GM04503 (cell line): Measurements from ENCODE around the gene SOX4.
"Not testable (repeated sequence)": the region's sequence is repeated elsewhere in the genome, so short reads cannot be mapped to it uniquely, and the experiment has no call there.

Source experiments
- DNase-seq: peaks from one replicate; pipeline ENCODE4 v3.0.0-alpha.2; 2012; ENCODE audit warnings: low read depth

SOX4 gene

GRCh38 chr6:21593412-21593926, at the start of gene SOX4:
Gene SOX4 (plus strand): TSS chr6:21593751. CDS start chr6:21594535, 784 bp downstream.
- peak; percentile 73 for DNase-seq

DNA sequence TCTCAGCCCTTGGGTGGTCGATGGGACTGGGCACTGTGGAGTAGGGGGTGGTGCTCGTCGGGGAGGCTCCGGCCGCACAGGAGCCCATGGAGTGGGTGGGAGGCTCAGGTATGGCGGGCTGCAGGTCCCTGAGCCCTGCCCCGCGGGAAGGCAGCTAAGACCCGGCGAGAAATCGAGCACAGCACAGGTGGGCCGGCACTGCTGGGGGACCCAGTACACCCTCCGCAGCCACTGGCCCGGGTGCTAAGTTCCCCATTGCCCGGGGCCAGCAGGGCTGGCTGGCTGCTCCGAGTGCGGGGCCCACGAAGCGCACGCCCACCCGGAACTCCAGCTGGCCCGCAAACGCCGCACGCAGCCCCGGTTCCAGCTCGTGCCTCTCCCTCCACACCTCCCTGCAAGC, 41.3 kb upstream of the SOX4 start:
- not testable (repeated sequence) for DNase-seq

GRCh38 chr6:21554286-21554685, 39.3 kb upstream of the SOX4 start:
- no peak for DNase-seq

DNA sequence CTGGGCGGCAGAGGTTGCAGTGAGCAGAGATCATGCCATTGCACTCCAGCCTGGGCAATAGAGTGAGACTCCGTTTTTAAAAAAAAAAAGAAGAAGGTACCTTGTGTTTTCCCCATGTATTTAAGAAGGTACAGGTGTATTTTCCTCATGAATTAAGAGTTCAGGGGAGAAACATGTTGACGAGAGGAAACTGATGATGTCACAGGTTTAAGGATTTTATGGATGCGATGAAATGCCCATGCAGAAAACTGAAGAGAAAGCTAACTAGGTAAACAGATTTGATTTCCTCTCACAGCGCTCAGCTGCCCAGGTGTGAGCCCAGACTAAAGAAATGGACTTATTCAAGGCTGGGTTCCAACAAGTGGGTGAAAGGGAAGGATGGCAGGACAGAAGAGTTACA, 38.4 kb upstream of the SOX4 start:
- no peak for DNase-seq

- DNase-seq, result no peak
Observed at GRCh38 chr6:21556511-21556910, 37.0 kb upstream of the SOX4 start.

GRCh38 chr6:21556968-21557721, 36.4 kb upstream of the SOX4 start:
- no peak for DNase-seq

DNA sequence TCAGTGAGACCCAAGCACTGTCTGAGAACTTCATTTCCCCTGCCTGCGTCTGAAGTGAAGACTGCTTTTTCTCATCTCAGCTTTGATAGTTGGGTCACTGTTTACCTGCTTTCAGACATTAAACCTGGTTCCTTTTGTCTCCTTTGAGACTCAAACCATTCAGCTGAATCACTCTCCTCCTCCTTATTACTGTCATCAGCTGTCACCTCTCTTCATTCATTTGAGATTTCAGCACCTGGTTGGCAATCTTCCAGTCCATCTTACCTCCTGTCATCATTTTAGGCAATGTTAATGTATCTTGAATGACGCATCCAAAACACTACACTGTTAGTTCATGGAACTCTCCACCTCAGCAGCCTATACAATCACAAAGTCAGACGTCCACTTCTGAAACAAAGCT, 34.3 kb upstream of the SOX4 start:
- no peak for DNase-seq

GRCh38 chr6:21560249-21560648, 33.3 kb upstream of the SOX4 start:
- DNase-seq, result no peak

GRCh38 chr6:21565431-21565830, 28.1 kb upstream of the SOX4 start:
- DNase-seq, result no peak

- no peak for DNase-seq
Observed at GRCh38 chr6:21578523-21578922, 15.0 kb upstream of the SOX4 start.

GRCh38 chr6:21582651-21583050, 10.9 kb upstream of the SOX4 start:
- DNase-seq, result no peak

- no peak for DNase-seq
Observed at GRCh38 chr6:21586300-21586699, 7.3 kb upstream of the SOX4 start.

DNA sequence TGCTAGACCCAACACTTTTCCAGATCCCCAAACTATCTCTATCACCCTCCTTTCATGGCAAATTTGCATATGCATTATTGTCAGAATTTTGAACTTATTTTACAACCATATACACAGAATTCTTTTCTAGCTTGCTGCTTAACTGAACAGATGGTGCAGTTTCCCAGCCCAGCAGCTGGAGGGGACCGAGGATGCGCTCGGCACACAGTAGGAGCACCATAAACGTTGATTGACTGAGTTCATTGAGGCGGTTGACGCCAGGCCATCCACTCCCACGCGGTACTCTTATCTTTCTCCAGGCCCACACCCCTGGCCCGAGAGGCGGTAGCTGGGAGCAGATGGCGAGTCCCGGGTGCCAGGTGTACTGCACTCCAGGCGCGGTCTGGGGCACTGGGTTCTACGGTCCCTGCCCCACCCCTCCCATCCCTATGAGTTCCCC, 6.8 kb upstream of the SOX4 start:
- DNase-seq, result no peak

GRCh38 chr6:21587179-21587960, 6.2 kb upstream of the SOX4 start:
- peak; percentile 17 for DNase-seq

DNA sequence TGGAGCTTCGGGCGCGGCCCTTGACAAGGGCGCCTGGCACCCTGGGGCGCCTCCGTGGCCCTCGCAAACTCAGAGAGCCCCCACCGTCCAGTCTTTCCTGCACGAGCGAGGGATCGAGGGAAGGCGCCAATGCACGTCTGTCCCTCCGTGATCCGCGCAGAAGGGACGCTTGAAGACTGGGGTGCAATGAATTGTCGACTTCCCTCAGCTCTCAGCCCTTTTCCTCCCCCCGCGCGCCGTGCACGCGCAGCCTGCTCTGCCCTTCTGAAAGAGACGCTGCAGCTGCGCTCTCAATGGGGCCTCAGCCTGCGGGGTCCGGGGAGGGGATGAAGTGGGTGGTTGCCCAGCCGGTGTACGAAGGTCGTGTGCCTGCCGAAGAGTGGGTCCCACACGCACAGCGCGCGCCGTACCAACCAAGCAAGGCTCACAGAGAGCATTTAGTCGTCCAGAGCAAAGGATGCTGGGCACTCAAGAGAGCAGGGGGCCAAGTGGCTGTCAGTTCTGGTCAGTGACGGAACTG, 5.5 kb upstream of the SOX4 start:
- peak; percentile 27 for DNase-seq

DNA sequence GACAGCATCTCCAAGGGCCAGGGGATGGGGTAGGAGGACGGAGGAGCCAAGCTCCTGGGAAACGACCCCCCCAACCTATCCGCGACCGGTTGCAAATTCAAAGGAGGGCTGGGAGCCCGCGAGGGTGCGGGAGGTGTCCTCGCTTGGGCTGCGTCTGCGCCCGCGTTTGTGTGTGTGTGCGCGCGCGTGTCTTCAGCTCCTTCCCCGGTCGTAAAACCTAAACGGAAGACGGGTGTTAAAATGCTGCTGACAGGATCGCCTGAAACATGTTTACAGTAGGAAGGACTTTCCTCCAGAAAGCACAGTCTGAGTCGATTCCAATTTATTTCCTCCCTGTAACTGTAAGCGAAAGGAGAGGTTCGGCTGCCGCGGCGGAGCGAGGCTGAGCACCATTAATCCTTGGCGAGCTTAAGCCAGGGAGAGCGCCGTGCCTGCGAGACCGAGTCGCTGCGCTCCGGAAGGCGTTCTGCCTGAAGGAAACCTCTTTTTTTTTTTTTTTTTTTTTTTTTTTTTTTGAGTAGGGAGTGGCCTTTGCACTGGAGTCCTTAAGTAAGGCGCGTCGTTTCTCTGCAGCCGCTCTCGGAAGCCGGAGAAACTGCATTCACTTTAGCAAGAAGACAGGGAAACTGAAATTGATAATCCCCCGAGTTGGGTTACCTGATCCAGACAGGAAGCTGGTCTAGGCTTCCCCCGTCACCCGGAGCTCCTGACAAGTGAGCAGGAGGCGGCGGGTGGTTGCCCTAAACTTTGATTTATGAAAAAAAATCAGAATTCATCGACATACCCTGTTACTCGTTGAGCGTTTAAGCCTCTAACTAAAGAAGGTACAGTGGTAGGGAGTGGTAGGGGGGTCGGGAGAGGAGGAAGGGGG, 4.8 kb upstream of the SOX4 start:
- DNase-seq, result peak; percentile 42

DNA sequence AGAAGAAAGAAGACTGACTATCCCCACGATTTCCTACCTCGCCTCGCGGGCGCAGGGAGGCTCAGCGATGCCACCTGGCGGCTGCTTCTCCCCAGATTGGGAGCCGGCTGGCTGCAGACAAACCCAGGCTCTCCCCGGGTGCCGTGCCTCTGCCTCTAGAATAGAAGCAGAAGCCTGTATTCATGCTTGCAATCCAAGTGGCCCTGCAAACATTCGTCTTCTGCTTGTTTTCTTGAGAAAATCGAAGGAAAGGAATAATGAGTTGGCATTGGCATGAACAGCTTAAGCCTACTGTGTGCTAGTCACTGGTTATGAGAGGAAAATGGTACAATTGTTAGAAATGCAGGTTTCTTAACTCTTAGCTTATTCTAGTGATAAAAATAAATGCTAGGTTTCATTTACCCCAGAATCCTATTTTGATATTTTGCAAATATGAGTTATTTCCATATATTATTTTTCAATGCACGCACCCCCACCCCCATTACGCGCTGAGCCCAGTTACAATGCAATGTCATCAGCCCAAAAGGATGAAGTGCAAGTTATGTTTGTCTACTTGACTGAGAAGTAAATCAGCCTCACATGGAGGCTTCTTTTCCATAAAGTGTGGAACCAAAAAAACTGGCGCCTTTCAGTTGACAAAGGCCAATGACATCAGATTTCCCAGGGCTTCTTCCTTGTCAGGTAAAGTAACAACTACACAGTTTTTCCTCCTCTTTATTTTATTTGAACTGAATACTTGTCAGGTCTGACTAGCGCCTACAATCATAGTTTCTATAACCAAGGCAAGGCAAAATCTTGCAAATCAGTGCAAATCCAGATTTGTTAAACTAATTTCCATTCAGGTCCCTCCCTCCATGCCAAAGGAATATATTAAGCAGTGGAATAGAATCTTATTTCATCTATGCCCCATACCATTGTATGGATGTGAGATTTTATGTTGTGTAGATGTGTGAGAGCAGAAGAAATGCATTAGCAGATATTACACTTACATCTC, 3.9 kb upstream of the SOX4 start:
- peak; percentile 28 for DNase-seq

GRCh38 chr6:21590346-21590745, 3.2 kb upstream of the SOX4 start:
- no peak for DNase-seq

DNA sequence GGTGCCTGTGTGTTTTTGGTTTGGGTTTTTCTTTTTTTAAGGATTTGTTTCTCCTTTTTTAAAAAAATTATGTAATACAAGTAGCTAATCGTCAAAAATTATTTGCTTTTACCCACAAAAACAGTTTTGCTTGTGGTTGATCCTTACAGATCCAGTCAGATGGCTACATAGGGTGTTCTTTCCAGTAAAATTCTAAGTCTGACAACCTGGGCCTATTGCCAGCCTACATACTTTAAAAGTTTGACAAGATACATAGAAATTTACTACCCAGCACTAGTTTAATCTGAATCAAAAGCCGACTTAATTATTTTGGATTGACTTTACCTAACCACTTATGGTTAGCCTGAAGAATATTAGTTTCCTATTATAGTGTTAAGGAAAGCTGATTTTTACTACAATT, 2.1 kb upstream of the SOX4 start:
- no peak for DNase-seq

GRCh38 chr6:21592953-21593352, 598 bp upstream of the SOX4 start:
- no peak for DNase-seq

DNA sequence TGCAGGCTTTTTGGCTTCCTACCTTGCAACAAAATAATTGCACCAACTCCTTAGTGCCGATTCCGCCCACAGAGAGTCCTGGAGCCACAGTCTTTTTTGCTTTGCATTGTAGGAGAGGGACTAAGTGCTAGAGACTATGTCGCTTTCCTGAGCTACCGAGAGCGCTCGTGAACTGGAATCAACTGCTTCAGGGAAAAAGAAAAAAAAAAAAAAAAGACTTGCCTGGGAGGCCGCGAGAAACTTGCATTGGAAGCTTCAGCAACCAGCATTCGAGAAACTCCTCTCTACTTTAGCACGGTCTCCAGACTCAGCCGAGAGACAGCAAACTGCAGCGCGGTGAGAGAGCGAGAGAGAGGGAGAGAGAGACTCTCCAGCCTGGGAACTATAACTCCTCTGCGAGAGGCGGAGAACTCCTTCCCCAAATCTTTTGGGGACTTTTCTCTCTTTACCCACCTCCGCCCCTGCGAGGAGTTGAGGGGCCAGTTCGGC, 420 bp downstream of the SOX4 start:
- DNase-seq, result no peak
